Neuronal stem cell (in vitro differentiated cells): ENCODE results near the gene RANGAP1.

Source experiments
- DNase-seq: peaks from one replicate; pipeline ENCODE4 v3.0.0-alpha.2; 2013; ENCODE audit warnings: low spot score
- H2AFZ ChIP-seq: one replicate; pipeline ENCODE4 v1.6.1; 2013; ENCODE audit warnings: mild to moderate bottlenecking, low read length, inconsistent platforms
- H2AK5ac ChIP-seq: 2 replicates; pipeline ENCODE4 v1.6.1; 2013; ENCODE audit warnings: low read depth, mild to moderate bottlenecking, inconsistent platforms, low read length, moderate library complexity, mixed read lengths
- H2BK120ac ChIP-seq: 2 replicates; pipeline ENCODE4 v1.6.1; 2013; ENCODE audit warnings: low read depth, mild to moderate bottlenecking, inconsistent platforms, low read length, moderate library complexity, mixed read lengths
- H2BK12ac ChIP-seq: one replicate; pipeline ENCODE4 v1.6.1; 2013; ENCODE audit warnings: low read length, inconsistent platforms
- H2BK15ac ChIP-seq: 2 replicates; pipeline ENCODE4 v1.6.1; 2013; ENCODE audit warnings: mild to moderate bottlenecking, low read length, inconsistent platforms, mixed read lengths
- H2BK5ac ChIP-seq: one replicate; pipeline ENCODE4 v1.6.1; 2013; ENCODE audit warnings: inconsistent platforms, mild to moderate bottlenecking, low read length, moderate library complexity
- H3K14ac ChIP-seq: one replicate; pipeline ENCODE4 v1.6.1; 2013; ENCODE audit warnings: low read length, inconsistent platforms
- H3K18ac ChIP-seq: 2 replicates; pipeline ENCODE4 v1.6.1; 2013; ENCODE audit warnings: low read length, inconsistent platforms
- H3K23ac ChIP-seq: 2 replicates; pipeline ENCODE4 v1.6.1; 2013; ENCODE audit warnings: low read depth, mild to moderate bottlenecking, mixed read lengths, low read length, inconsistent platforms; ENCODE audit not compliant: poor library complexity
- H3K27ac ChIP-seq: replicated peaks from 3 replicates; pipeline ENCODE4 v1.5.1; 2013; ENCODE audit warnings: low read length, inconsistent platforms
- H3K27me3 ChIP-seq, 3 experiments: 2 replicates each; pipeline ENCODE4 v1.6.1; 2013; ENCODE audit warnings: low read length in 3 of 3, mild to moderate bottlenecking in 2 of 3, inconsistent platforms in 1 of 3, low read depth in 1 of 3, mixed read lengths in 1 of 3, moderate library complexity in 1 of 3; ENCODE audit not compliant: control insufficient read depth in 3 of 3, insufficient read depth in 3 of 3
- H3K36me3 ChIP-seq, 2 donors: replicated peaks in 1 of 2; 2 replicates each; pipeline ENCODE4 v1.6.1; 2013; ENCODE audit warnings: low read length in 2 of 2; ENCODE audit not compliant: control insufficient read depth in 2 of 2, insufficient read depth in 2 of 2
- H3K4ac ChIP-seq: 2 replicates; pipeline ENCODE4 v1.6.1; 2013; ENCODE audit warnings: inconsistent platforms, mild to moderate bottlenecking, low read length, moderate library complexity
- H3K4me1 ChIP-seq, 2 donors: 1 replicate in 1 of 2; 2 replicates in 1 of 2; pipeline ENCODE4 v1.6.1; 2013; ENCODE audit warnings: low read length in 2 of 2, low read depth in 1 of 2; ENCODE audit not compliant: control insufficient read depth in 2 of 2, insufficient read depth in 1 of 2
- H3K4me2 ChIP-seq: one replicate; pipeline ENCODE4 v1.6.1; 2013; ENCODE audit warnings: mild to moderate bottlenecking, low read length, inconsistent platforms; ENCODE audit not compliant: insufficient read depth, poor library complexity, severe bottlenecking
- H3K4me3 ChIP-seq, 2 donors: 2 replicates each; pipeline ENCODE4 v1.5.1; 2013; ENCODE audit warnings: low read length in 2 of 2, mild to moderate bottlenecking in 2 of 2, inconsistent platforms in 1 of 2, moderate library complexity in 1 of 2
- H3K79me1 ChIP-seq: one replicate; pipeline ENCODE4 v1.6.1; 2013; ENCODE audit warnings: low read depth, mild to moderate bottlenecking, inconsistent platforms, low read length, moderate library complexity
- H3K9ac ChIP-seq: one replicate; pipeline ENCODE4 v1.6.1; 2013; ENCODE audit warnings: mild to moderate bottlenecking, low read depth, low read length, inconsistent platforms; ENCODE audit not compliant: poor library complexity
- H3K9me3 ChIP-seq, 2 donors: replicated peaks in 1 of 2; 2 replicates each; pipeline versions ENCODE3 to v1.6.1; 2013; ENCODE audit warnings: low read length in 2 of 2, mild to moderate bottlenecking in 2 of 2, inconsistent platforms in 1 of 2, low read depth in 1 of 2, mixed read lengths in 1 of 2, moderate library complexity in 1 of 2; ENCODE audit not compliant: control insufficient read depth in 2 of 2, insufficient read depth in 1 of 2
- H4K8ac ChIP-seq: one replicate; pipeline ENCODE4 v1.6.1; 2013; ENCODE audit warnings: low read depth, mild to moderate bottlenecking, inconsistent platforms, low read length, moderate library complexity
- H4K91ac ChIP-seq: one replicate; pipeline ENCODE4 v1.6.1; 2013; ENCODE audit warnings: low read length, low read depth, mild to moderate bottlenecking, inconsistent platforms; ENCODE audit not compliant: poor library complexity
- WGBS, 2 donors: extraction: QIAGEN DNeasy Blood & Tissue Kit; methylation state at CpG; one replicate each; pipeline ENCODE4 v1.1.7; 2013; ENCODE audit warnings: missing lambda C conversion rate in 2 of 2, mixed read lengths in 1 of 2; ENCODE audit not compliant: insufficient read length in 2 of 2, insufficient replicate concordance in 1 of 2; ENCODE audit errors: extremely low coverage in 2 of 2; 5-methylcytosine and 5-hydroxymethylcytosine counted together

RANGAP1 gene

DNA sequence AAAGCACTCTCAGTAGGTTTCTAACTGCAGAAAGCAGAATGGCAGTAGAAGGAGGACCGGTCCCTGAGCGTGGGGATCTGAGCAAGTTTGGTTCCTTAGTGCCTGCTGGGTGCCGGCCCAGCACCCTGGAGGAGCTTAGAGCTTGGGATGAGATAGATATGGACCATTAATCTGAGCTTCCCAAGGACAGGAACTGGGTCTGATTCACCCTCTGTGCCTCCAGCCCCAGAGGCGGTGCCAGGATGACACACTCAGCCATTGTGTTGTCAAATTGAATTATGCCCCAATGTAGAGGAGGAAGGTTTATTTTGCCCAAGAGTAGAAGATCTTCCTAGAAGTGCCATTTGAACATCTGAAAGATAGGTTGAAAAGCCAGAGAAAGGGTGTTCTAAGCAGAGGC is 19.7 kb upstream of the RANGAP1 start:
- no peak overlapping the region for H4K8ac ChIP-seq

DNA sequence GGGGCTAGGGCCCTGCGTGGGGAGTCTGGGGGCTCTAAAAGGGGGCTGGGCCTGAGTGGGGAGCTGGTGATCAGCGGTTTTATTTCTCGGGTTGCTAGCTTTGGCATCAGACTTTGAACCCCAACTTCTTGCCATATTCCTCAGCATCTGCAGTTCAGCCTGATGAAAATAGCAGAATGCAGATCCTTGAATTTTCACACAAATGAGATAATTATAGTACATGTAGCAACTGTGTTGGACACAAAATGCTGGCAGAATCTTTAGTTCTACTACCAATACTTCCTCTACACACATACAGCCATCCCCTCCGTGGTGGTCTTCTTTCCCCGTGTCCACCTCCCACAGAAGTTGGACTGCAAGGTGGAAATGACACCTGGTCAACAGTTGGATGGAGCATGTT is 16.8 kb upstream of the RANGAP1 start:
- Histone ChIP-seq H2AK5ac (no peak overlapping the region), H2BK12ac (no peak overlapping the region), H3K4me2 (peak overlapping the region; percentile 75), H3K27me3 (no peaks in the 10 kb centered on the region), H3K4ac (no peak overlapping the region), H3K36me3 (peaks cover 8 to 24% of the 10 kb centered on the region in 2 donors), H3K9ac (no peak overlapping the region), H4K8ac (no peak overlapping the region), H2BK5ac (peak overlapping the region; percentile 83), H3K23ac (no peak overlapping the region), H3K4me3 (peak overlapping the region; percentile 69 to 93), H3K14ac (no peak overlapping the region), H2BK120ac (no peak overlapping the region), H3K18ac (no peak overlapping the region), H2BK15ac (no peak overlapping the region), H4K91ac (no peak overlapping the region), H2AFZ (peak overlapping the region; percentile 98), H3K4me1 (peaks cover 9% of the 10 kb centered on the region in 2 donors), H3K27ac (no peak overlapping the region), H3K79me1 (peaks cover 8% of the 10 kb centered on the region), H3K9me3 (no peaks in the 10 kb centered on the region)
- no CpG with 5 or more reads among the region's 5 CpGs for WGBS, 2 donors
- no peak for DNase-seq

More for the DNA sequence above, 19.7 kb upstream of the RANGAP1 start:
- H3K4me3 ChIP-seq, result no peak overlapping the region
- H3K23ac ChIP-seq, result no peak overlapping the region
- H2AFZ ChIP-seq, result no peak overlapping the region
- H3K4ac ChIP-seq, result no peak overlapping the region
- no peak overlapping the region for H2BK5ac ChIP-seq
- no peak for DNase-seq
- peaks cover 8 to 42% of the 10 kb centered on the region in 2 donors for H3K36me3 ChIP-seq
- WGBS, 2 donors, result no CpG with 5 or more reads among the region's 4 CpGs
- no peak overlapping the region for H3K4me2 ChIP-seq
- no peak overlapping the region for H3K9ac ChIP-seq
- no peak overlapping the region for H2BK120ac ChIP-seq
- no peak overlapping the region for H4K91ac ChIP-seq
- H3K9me3 ChIP-seq, result peaks cover 0 to 3% of the 10 kb centered on the region in 2 donors
- H3K4me1 ChIP-seq, result peaks cover 9% of the 10 kb centered on the region in 2 donors
- no peak overlapping the region for H3K27ac ChIP-seq
- no peak overlapping the region for H3K18ac ChIP-seq
- no peak overlapping the region for H3K14ac ChIP-seq
- H2BK15ac ChIP-seq, result no peak overlapping the region
- no peak overlapping the region for H2AK5ac ChIP-seq
- no peaks in the 10 kb centered on the region for H3K27me3 ChIP-seq
- H3K79me1 ChIP-seq, result peaks cover 13% of the 10 kb centered on the region
- H2BK12ac ChIP-seq, result no peak overlapping the region

DNA sequence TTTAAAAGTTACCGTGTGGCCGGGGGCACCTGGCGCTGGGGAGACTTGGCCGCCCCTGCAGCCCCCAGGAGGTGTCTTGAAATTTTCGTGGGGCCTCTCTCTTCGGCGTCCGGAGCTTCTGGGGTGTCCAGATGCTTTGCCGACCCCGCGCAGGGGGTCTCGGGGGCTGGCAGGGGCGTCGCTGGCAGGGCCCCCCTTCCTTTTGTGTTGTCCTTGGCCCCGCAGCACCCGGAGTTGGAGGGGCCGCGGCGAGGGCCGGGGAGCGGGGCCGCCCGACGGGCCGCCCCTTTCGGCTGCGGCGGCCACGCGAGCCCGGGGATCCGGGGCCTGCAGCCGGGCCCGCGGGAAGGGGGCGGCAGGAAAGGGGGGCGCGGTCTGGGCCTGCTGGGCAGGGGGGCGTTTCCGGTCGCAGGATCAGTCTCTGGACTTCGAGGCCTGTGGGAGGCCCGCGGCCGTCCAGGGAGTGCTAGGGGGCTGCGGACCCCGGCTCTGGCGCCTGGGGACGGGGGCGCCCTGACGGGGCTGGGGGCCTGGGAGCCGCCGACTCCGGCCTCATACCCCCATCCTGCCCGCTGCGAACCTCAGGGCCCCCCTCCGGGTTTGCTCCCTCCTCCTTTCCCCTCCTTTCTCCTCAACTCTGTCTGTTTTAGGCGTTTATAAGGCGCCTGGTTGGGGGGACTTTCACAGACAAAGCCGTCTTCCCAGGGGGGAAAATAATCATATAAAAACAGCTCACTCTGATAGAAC is 16.2 kb upstream of the RANGAP1 start:
- Histone ChIP-seq H3K4me3 (peak overlapping the region; percentile 69 to 93), H3K23ac (no peak overlapping the region), H3K79me1 (peaks cover 8% of the 10 kb centered on the region), H2AK5ac (peak overlapping the region; percentile 74), H2AFZ (peak overlapping the region; percentile 98), H3K27me3 (no peaks in the 10 kb centered on the region), H3K4me1 (peaks cover 6 to 9% of the 10 kb centered on the region in 2 donors), H3K18ac (peak overlapping the region; percentile 93), H4K91ac (no peak overlapping the region), H2BK120ac (no peak overlapping the region), H4K8ac (no peak overlapping the region), H2BK5ac (peak overlapping the region; percentile 83), H3K4me2 (peak overlapping the region; percentile 75), H3K9ac (peak overlapping the region; percentile 90), H2BK15ac (peak overlapping the region; percentile 34), H2BK12ac (no peak overlapping the region), H3K14ac (peak overlapping the region; percentile 31), H3K9me3 (no peaks in the 10 kb centered on the region), H3K27ac (peak overlapping the region; percentile 51), H3K4ac (peak overlapping the region; percentile 57), H3K36me3 (peaks cover 3 to 17% of the 10 kb centered on the region in 2 donors)
- no CpG with 5 or more reads among the region's 60 CpGs for WGBS, 2 donors
- DNase-seq, result peak; percentile 43
